ENCODE measurements around the gene TMPRSS11A.

TMPRSS11A gene

DNA sequence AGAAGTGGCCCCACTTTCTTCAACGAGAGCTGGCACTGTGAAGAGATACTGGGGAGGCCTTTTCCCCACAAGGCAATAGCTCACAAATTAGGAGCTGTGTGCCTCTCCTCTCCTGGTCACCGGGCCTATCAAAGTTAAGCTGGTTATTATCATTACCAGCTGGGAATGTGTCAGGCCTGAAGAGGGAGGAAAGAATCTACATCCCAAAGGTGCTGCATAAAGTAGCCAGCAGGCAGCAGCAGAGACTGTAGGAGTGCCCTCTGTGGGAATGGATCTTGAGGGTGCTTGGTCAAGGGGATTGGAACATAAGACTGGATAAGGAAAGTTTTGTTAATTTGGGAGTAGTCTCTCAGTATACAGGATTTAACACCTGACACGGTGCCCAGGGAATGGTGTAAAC is 70.4 kb downstream of the TMPRSS11A start:
- H3K79me2 ChIP-seq (ENCODE audit: control insufficient read depth, low read length) = no peaks in the 10 kb centered on the region

GRCh38 chr4:67892253-67892652 is 71.0 kb downstream of the TMPRSS11A start:
- H3K36me3 ChIP-seq (ENCODE audit: control insufficient read depth, low read length) = no peaks in the 10 kb centered on the region
- H3K27ac ChIP-seq (ENCODE audit: low read depth, low read length) = no peak overlapping the region
- no peaks in the 10 kb centered on the region for H4K20me1 ChIP-seq (ENCODE audit: control insufficient read depth, insufficient read depth, low read depth, low read length)
- no peaks in the 10 kb centered on the region for H3K9me2 ChIP-seq (replicated peaks; ENCODE audit: control insufficient read depth, low read length)
- no peak overlapping the region for H3K4me2 ChIP-seq (ENCODE audit: low read length)
- H3K4me3 ChIP-seq (ENCODE audit: low read length) = no peak overlapping the region
- no peaks in the 10 kb centered on the region for H3K79me2 ChIP-seq (ENCODE audit: control insufficient read depth, low read length)
- TF ChIP-seq CTCF (IDR thresholded peaks at IDR 0.05; ENCODE audit: low read depth, low read length, poor library complexity, severe bottlenecking) (no peak), EZH2phosphoT487 (IDR thresholded peaks at IDR 0.05; ENCODE audit: borderline replicate concordance, low read length) (no peak)
- no peaks in the 10 kb centered on the region for H3K27me3 ChIP-seq (ENCODE audit: control insufficient read depth, low read length)
- H3F3A ChIP-seq (ENCODE audit: control insufficient read depth, insufficient read depth) = no peaks in the 10 kb centered on the region
- no peaks in the 10 kb centered on the region for H3K4me1 ChIP-seq (ENCODE audit: control insufficient read depth, low read length)
- peaks cover 2% of the 10 kb centered on the region; the same call in 1 of the 2 replicates for H3K9me3 ChIP-seq (ENCODE audit: control insufficient read depth, insufficient read depth, low read length)

More for the DNA sequence above, 70.4 kb downstream of the TMPRSS11A start:
- Histone ChIP-seq H3K4me1 (ENCODE audit: control insufficient read depth, low read length) (no peaks in the 10 kb centered on the region), H3K27ac (ENCODE audit: low read depth, low read length) (no peak overlapping the region), H3K4me2 (ENCODE audit: low read length) (no peak overlapping the region), H3F3A (ENCODE audit: control insufficient read depth, insufficient read depth) (no peaks in the 10 kb centered on the region), H3K9me2 (replicated peaks; ENCODE audit: control insufficient read depth, low read length) (no peaks in the 10 kb centered on the region), H3K4me3 (ENCODE audit: low read length) (no peak overlapping the region), H4K20me1 (ENCODE audit: control insufficient read depth, insufficient read depth, low read depth, low read length) (no peaks in the 10 kb centered on the region), H3K36me3 (ENCODE audit: control insufficient read depth, low read length) (no peaks in the 10 kb centered on the region), H3K9me3 (ENCODE audit: control insufficient read depth, insufficient read depth, low read length) (peaks cover 2% of the 10 kb centered on the region; the same call in 1 of the 2 replicates), H3K27me3 (ENCODE audit: control insufficient read depth, low read length) (no peaks in the 10 kb centered on the region)
- TF ChIP-seq EZH2phosphoT487 (IDR thresholded peaks at IDR 0.05; ENCODE audit: borderline replicate concordance, low read length) (no peak), CTCF (IDR thresholded peaks at IDR 0.05; ENCODE audit: low read depth, low read length, poor library complexity, severe bottlenecking) (no peak)

- Histone ChIP-seq H3K79me2 (ENCODE audit: control insufficient read depth, low read length) (no peaks in the 10 kb centered on the region), H3K9me3 (ENCODE audit: control insufficient read depth, insufficient read depth, low read length) (peaks cover 2% of the 10 kb centered on the region; the same call in 1 of the 2 replicates), H3K9me2 (replicated peaks; ENCODE audit: control insufficient read depth, low read length) (no peaks in the 10 kb centered on the region), H3F3A (ENCODE audit: control insufficient read depth, insufficient read depth) (no peaks in the 10 kb centered on the region), H3K4me3 (ENCODE audit: low read length) (no peak overlapping the region), H4K20me1 (ENCODE audit: control insufficient read depth, insufficient read depth, low read depth, low read length) (no peaks in the 10 kb centered on the region), H3K4me2 (ENCODE audit: low read length) (no peak overlapping the region), H3K27me3 (ENCODE audit: control insufficient read depth, low read length) (no peaks in the 10 kb centered on the region), H3K27ac (ENCODE audit: low read depth, low read length) (no peak overlapping the region), H3K4me1 (ENCODE audit: control insufficient read depth, low read length) (no peaks in the 10 kb centered on the region), H3K36me3 (ENCODE audit: control insufficient read depth, low read length) (no peaks in the 10 kb centered on the region)
- TF ChIP-seq CTCF (IDR thresholded peaks at IDR 0.05; ENCODE audit: low read depth, low read length, poor library complexity, severe bottlenecking) (no peak), EZH2phosphoT487 (IDR thresholded peaks at IDR 0.05; ENCODE audit: borderline replicate concordance, low read length) (no peak)
Observed at GRCh38 chr4:67891645-67892044, 71.6 kb downstream of the TMPRSS11A start.
